ENCODE results near the gene RNF167.

The RNF167 gene

GRCh38 chr17:4966844-4967538 lies 26.9 kb downstream of the RNF167 start:
- peak; percentile 100 for DNase-seq (ENCODE audit: low read depth in 2 of 2)
- peak overlapping the region; percentile 68 to 71 for H3K4me3 ChIP-seq (replicated peaks in 1 of 2; ENCODE audit: low read depth in 2 of 2, low read length in 2 of 2)
- TF ChIP-seq CTCF (IDR thresholded peaks at IDR 0.05; ENCODE audit: low read depth, low read length) = no peak

DNA sequence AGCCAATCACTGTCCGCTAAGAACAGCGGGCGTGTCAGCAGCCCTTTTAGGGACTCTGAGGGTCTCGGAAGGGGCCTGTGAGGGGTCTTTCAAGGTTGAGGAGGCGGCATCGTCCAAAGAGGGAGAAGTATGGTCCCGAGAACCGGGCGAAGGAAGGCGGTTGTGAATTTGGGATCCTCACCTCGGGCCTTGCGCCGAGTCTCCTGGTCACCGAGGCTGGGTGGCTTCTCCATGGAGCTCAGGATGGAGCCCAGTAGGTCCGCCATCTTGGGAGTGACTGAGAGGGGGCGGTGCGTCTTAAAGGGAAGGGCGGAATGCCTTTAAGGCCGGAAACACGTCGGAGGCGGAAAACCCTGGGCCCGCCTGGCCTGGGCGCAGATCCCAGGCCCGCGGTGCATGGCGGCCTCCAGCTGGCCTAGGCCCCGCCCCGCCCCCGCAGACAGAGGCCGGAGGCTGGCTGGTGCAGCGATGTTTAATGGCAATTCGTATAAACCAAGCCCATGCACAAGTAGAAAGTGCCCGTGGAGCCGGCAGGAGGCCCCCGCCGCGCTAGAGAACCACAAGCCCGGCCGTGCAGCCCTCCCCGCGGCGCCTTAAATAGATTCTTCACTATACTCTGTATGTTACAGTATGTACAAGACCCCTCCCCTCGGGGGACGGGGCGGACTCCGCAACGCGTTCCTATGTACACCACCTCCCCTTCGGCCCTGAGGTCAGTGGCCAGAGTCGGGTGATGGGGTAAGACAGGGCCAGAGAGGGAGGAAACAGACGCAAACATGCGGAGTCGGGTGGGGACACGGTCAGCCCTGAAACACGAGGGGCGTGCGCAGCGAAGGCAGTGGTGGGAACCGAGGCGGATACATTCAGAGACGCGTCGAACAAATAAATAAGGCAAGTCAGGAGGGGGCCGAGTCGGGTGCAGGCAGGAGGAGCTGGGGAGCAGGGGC lies 27.7 kb downstream of the RNF167 start, which contains the start of gene SPAG7:
Gene SPAG7, minus strand, starts transcription at position 279 of the 947 bp plus-strand sequence. Its CDS starts 13 bp downstream, at position 266.
- peak; percentile 99 for DNase-seq (ENCODE audit: low read depth in 2 of 2)
- peak within 1 kb of the TSS; percentile 68 to 71 for H3K4me3 ChIP-seq (replicated peaks in 1 of 2; ENCODE audit: low read depth in 2 of 2, low read length in 2 of 2)
- TF ChIP-seq CTCF (IDR thresholded peaks at IDR 0.05; ENCODE audit: low read depth, low read length) = no peak

DNA sequence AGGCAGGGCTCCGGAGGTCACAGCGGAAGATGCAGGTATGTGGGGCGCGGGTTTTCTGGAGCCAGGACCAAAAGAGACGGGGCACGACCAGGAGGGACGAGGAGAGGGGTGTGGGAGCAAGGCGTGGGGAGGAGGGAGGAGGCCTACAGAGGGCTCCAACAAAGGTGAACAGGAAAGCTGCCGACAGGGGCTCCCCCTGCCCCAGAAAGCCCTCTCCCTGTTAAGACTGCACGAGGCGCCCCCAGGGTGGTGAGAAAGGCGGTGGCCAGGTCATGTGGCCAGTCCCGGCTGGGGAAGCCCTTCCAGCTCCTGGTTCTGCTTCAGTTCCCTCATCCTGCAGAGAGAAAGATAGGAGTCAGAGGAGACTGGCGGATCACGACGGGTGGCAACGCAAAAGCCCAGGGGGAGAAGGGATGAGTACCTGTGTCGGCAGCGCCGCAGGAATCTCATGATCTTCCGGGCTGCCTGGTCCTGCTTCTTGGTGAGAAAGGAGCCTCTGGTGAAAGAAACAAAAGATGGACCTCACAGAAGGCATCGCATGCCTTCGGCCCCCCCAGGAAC lies 28.5 kb downstream of the RNF167 start:
- DNase-seq (ENCODE audit: low read depth in 2 of 2) = no peak
- H3K4me3 ChIP-seq (replicated peaks in 1 of 2; ENCODE audit: low read depth in 2 of 2, low read length in 2 of 2) = peak overlapping the region; percentile 68 to 71
- TF ChIP-seq CTCF (IDR thresholded peaks at IDR 0.05; ENCODE audit: low read depth, low read length) = no peak

DNA sequence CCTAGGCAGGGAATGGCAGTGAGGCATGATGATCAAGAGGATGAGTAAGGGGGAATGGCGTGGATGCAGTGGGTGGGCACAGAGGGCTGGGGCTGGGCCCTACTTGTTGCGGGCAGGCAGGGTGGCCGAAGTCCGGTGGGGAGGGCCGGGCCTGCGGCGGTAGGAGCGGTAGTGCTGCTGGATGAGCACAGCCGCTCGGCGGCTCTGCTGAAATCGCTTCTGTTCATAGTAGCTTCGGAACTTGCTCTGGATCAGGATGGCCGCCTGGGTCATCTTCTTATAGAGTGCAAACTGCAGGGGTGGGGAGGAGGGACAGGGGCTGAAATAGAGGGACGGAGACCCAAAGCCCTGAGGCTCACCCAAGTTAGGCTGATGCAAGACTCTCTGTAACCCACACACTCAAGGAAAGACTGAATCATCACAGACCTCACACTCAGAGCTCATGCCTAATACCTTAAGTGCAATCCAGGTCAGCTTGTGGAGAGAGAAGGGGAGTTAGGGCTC lies 29.0 kb downstream of the RNF167 start:
- DNase-seq (ENCODE audit: low read depth in 2 of 2) = peak; percentile 90 to 95
- H3K4me3 ChIP-seq (replicated peaks in 1 of 2; ENCODE audit: low read depth in 2 of 2, low read length in 2 of 2) = peak overlapping the region; percentile 68 to 71
- TF ChIP-seq CTCF (IDR thresholded peaks at IDR 0.05; ENCODE audit: low read depth, low read length) = no peak

- H3K4me3 ChIP-seq (replicated peaks in 1 of 2; ENCODE audit: low read depth in 2 of 2, low read length in 2 of 2) = peak overlapping the region; percentile 68 to 71
- no peak for TF ChIP-seq CTCF (IDR thresholded peaks at IDR 0.05; ENCODE audit: low read depth, low read length)
- no peak for DNase-seq (ENCODE audit: low read depth in 2 of 2)
Measured at GRCh38 chr17:4969551-4970173, 29.6 kb downstream of the RNF167 start.

GRCh38 chr17:4970273-4970672 lies 30.2 kb downstream of the RNF167 start:
- TF ChIP-seq CTCF (IDR thresholded peaks at IDR 0.05; ENCODE audit: low read depth, low read length) = no peak
- H3K4me3 ChIP-seq (replicated peaks in 1 of 2; ENCODE audit: low read depth in 2 of 2, low read length in 2 of 2) = no peak overlapping the region
- no peak for DNase-seq (ENCODE audit: low read depth in 2 of 2)
